IMR-90 (cell line): Measurements from ENCODE around the gene PLCH1. TPM values are rescaled to one million over a fixed set of nuclear protein-coding genes. Genes with fewer than 3 reads are reported as not detected.

ENCODE experiments used
- ATAC-seq: fragments of 200-7000 bp; cut with Tn5 transposase; 2 replicates; pipeline ENCODE4 v1.9.1; 2020; ENCODE audit warnings: low read depth, mild to moderate bottlenecking, moderate library complexity
- BruUV-seq: library from RNA; stranded (reverse); fragments of 400-500 nt; replicated peaks from 2 replicates; lab custom pipeline; 2021; lab: Mats Ljungman, UMichigan
- CTCF ChIA-PET: fragments of 300-600 bp; formaldehyde crosslinking; extraction: SDS; loops from one replicate; lab custom pipeline; 2021; ENCODE audit warnings: antibody characterized with exemption; lab: Yijun Ruan, JAX
- POLR2A ChIA-PET: fragments of 300-600 bp; sonication (Branson Sonifier 250); formaldehyde crosslinking; loops from one replicate; lab custom pipeline; 2022; ENCODE audit warnings: antibody characterized with exemption; ENCODE audit not compliant: unreplicated experiment; lab: Charles Lee
- DNase-seq: peaks from one replicate; pipeline ENCODE4 v3.0.0; 2013
- H2AFZ ChIP-seq: replicated peaks from 2 replicates; pipeline ENCODE3; 2013; ENCODE audit warnings: low read length, mild to moderate bottlenecking; ENCODE audit not compliant: poor library complexity
- H2AK5ac ChIP-seq: 2 replicates; pipeline ENCODE4 v1.6.1; 2013; ENCODE audit warnings: low read depth, low read length, inconsistent platforms
- H2AK9ac ChIP-seq: replicated peaks from 2 replicates; pipeline ENCODE3; 2013; ENCODE audit warnings: mild to moderate bottlenecking, low read depth, low read length, moderate library complexity; ENCODE audit not compliant: poor library complexity
- H2BK120ac ChIP-seq: 2 replicates; pipeline ENCODE4 v1.6.1; 2013; ENCODE audit warnings: low read depth, low read length, inconsistent platforms
- H2BK15ac ChIP-seq: 3 replicates; pipeline ENCODE4 v1.6.1; 2013; ENCODE audit warnings: low read depth, low read length, inconsistent platforms
- H2BK20ac ChIP-seq: 2 replicates; pipeline ENCODE4 v1.6.1; 2013; ENCODE audit warnings: low read depth, mild to moderate bottlenecking, inconsistent platforms, low read length, moderate library complexity
- H2BK5ac ChIP-seq: 2 replicates; pipeline ENCODE4 v1.6.1; 2013; ENCODE audit warnings: mild to moderate bottlenecking, low read depth, low read length, inconsistent platforms; ENCODE audit not compliant: poor library complexity, severe bottlenecking
- H3K14ac ChIP-seq: replicated peaks from 2 replicates; pipeline ENCODE4 v1.6.1; 2013; ENCODE audit warnings: low read depth, low read length, inconsistent platforms
- H3K18ac ChIP-seq: 2 replicates; pipeline ENCODE4 v1.6.1; 2013; ENCODE audit warnings: low read depth, low read length, control low read depth
- H3K23ac ChIP-seq: 2 replicates; pipeline ENCODE4 v1.6.1; 2013; ENCODE audit warnings: low read depth, low read length, inconsistent platforms
- H3K27ac ChIP-seq: 2 replicates; pipeline ENCODE4 v1.5.1; 2013; ENCODE audit warnings: mild to moderate bottlenecking, control low read depth, low read length; ENCODE audit not compliant: insufficient read depth
- H3K27me3 ChIP-seq: 2 replicates; pipeline ENCODE4 v1.6.1; 2013; ENCODE audit warnings: low read length; ENCODE audit not compliant: control insufficient read depth, insufficient read depth
- H3K36me3 ChIP-seq: 2 replicates; pipeline ENCODE4 v1.6.1; 2013; ENCODE audit warnings: low read length, mixed read lengths; ENCODE audit not compliant: control insufficient read depth, insufficient read depth
- H3K4ac ChIP-seq: 2 replicates; pipeline ENCODE4 v1.6.1; 2013; ENCODE audit warnings: low read depth, low read length, inconsistent platforms
- H3K4me1 ChIP-seq: 2 replicates; pipeline ENCODE4 v1.6.1; 2013; ENCODE audit warnings: low read length, mixed read lengths; ENCODE audit not compliant: control insufficient read depth, insufficient read depth
- H3K4me2 ChIP-seq: 2 replicates; pipeline ENCODE4 v1.6.1; 2013; ENCODE audit warnings: low read depth, mild to moderate bottlenecking, control low read depth, low read length, moderate library complexity
- H3K4me3 ChIP-seq: 2 replicates; pipeline ENCODE4 v1.5.1; 2013; ENCODE audit warnings: low read depth, mild to moderate bottlenecking, control low read depth, low read length, moderate library complexity; ENCODE audit not compliant: insufficient read depth
- H3K56ac ChIP-seq: 2 replicates; pipeline ENCODE4 v1.6.1; 2013; ENCODE audit warnings: low read length, inconsistent platforms; ENCODE audit not compliant: insufficient read depth; ENCODE audit errors: extremely low read depth
- H3K79me1 ChIP-seq, 2 experiments: 2 replicates each; pipeline ENCODE4 v1.6.1; 2013; ENCODE audit warnings: low read length in 2 of 2, inconsistent platforms in 1 of 2, low read depth in 1 of 2
- H3K9ac ChIP-seq: 2 replicates; pipeline ENCODE4 v1.6.1; 2013; ENCODE audit warnings: low read depth, low read length, control low read depth
- H3K9me1 ChIP-seq: 2 replicates; pipeline ENCODE4 v1.6.1; 2013; ENCODE audit warnings: low read length, inconsistent platforms; ENCODE audit not compliant: insufficient read depth
- H3K9me3 ChIP-seq: 2 replicates; pipeline ENCODE4 v1.6.1; 2013; ENCODE audit warnings: low read length; ENCODE audit not compliant: control insufficient read depth, insufficient read depth
- H4K20me1 ChIP-seq: 2 replicates; pipeline ENCODE4 v1.6.1; 2013; ENCODE audit warnings: low read length, inconsistent platforms; ENCODE audit not compliant: insufficient read depth
- H4K5ac ChIP-seq: 2 replicates; pipeline ENCODE4 v1.6.1; 2013; ENCODE audit warnings: mild to moderate bottlenecking, low read depth, low read length, control low read depth
- H4K8ac ChIP-seq, 2 experiments: 2 replicates each; pipeline ENCODE4 v1.6.1; 2013; ENCODE audit warnings: low read depth in 2 of 2, low read length in 2 of 2, control low read depth in 1 of 2, inconsistent platforms in 1 of 2
- H4K91ac ChIP-seq: 2 replicates; pipeline ENCODE4 v1.6.1; 2013; ENCODE audit warnings: low read depth, low read length, inconsistent platforms; ENCODE audit not compliant: insufficient read depth
- BHLHE40 ChIP-seq: fragments of 150-350 bp; IDR thresholded peaks from 2 replicates; pipeline ENCODE4 v1.6.1; 2016; ENCODE audit warnings: mild to moderate bottlenecking, low read depth, low read length
- CEBPB ChIP-seq: IDR thresholded peaks from 2 replicates; pipeline ENCODE4 v1.6.1; 2012; ENCODE audit warnings: low read depth, low read length, improper control_type of control experiment
- CHD1 ChIP-seq: IDR thresholded peaks from 2 replicates; pipeline ENCODE4 v1.6.1; 2012; ENCODE audit warnings: low read depth, low read length, improper control_type of control experiment
- ELK1 ChIP-seq: fragments of 150-350 bp; IDR thresholded peaks from 2 replicates; pipeline ENCODE4 v1.6.1; 2016; ENCODE audit warnings: low read depth, mild to moderate bottlenecking, low read length, moderate library complexity, borderline replicate concordance
- FOS ChIP-seq: fragments of 150-350 bp; IDR thresholded peaks from 2 replicates; pipeline ENCODE4 v1.6.1; 2016; ENCODE audit warnings: low read depth, low read length
- MAFK ChIP-seq: IDR thresholded peaks from 2 replicates; pipeline ENCODE4 v1.6.1; 2012; ENCODE audit warnings: low read depth, low read length, improper control_type of control experiment
- MAZ ChIP-seq: IDR thresholded peaks from 2 replicates; pipeline ENCODE4 v1.6.1; 2012; ENCODE audit warnings: low read depth, mild to moderate bottlenecking, low read length, improper control_type of control experiment, moderate library complexity, borderline replicate concordance
- MXI1 ChIP-seq: IDR thresholded peaks from 2 replicates; pipeline ENCODE4 v1.6.1; 2012; ENCODE audit warnings: low read depth, mild to moderate bottlenecking, low read length, moderate library complexity, borderline replicate concordance
- NFE2L2 ChIP-seq: fragments of 150-350 bp; IDR thresholded peaks from 2 replicates; pipeline ENCODE4 v1.6.1; 2016; ENCODE audit warnings: low read depth, mild to moderate bottlenecking, low read length
- RAD21 ChIP-seq: IDR thresholded peaks from 2 replicates; pipeline ENCODE4 v1.6.1; 2012; ENCODE audit warnings: low read length, improper control_type of control experiment
- RCOR1 ChIP-seq: IDR thresholded peaks from 2 replicates; pipeline ENCODE4 v1.6.1; 2012; ENCODE audit warnings: mild to moderate bottlenecking, low read length, improper control_type of control experiment; ENCODE audit not compliant: insufficient replicate concordance
- RFX5 ChIP-seq: IDR thresholded peaks from 2 replicates; pipeline ENCODE4 v1.8.0; 2012; ENCODE audit warnings: low read depth, mild to moderate bottlenecking, low read length, moderate library complexity
- SMC3 ChIP-seq: fragments of 150-350 bp; IDR thresholded peaks from 2 replicates; pipeline ENCODE4 v1.6.1; 2016; ENCODE audit warnings: low read depth, mild to moderate bottlenecking, antibody characterized with exemption, low read length, moderate library complexity
- USF2 ChIP-seq: fragments of 150-350 bp; IDR thresholded peaks from 2 replicates; pipeline ENCODE4 v1.6.1; 2017; ENCODE audit warnings: mild to moderate bottlenecking, antibody characterized with exemption, low read length, low read depth
- WGBS, 2 experiments: methylation state at CpG; one replicate each; pipeline versions ENCODE4 v1.1.5 to v1.1.7; 2013; ENCODE audit warnings: missing lambda C conversion rate in 2 of 2; ENCODE audit not compliant: insufficient read length in 1 of 2; ENCODE audit errors: extremely low coverage in 2 of 2; 5-methylcytosine and 5-hydroxymethylcytosine counted together
- dilution Hi-C: fragments of 300-500 bp; cut with HindIII; formaldehyde crosslinking; loops from one replicate; pipeline ENCODE4 v1.14.3; 2018; ENCODE audit warnings: low sequenced_read_pairs; ENCODE audit not compliant: unreplicated experiment
- in situ Hi-C: fragments of 300-500 bp; cut with MboI; formaldehyde crosslinking; loops from 3 replicates; pipeline ENCODE4 v1.14.3; 2019; ENCODE audit warnings: low sequenced_read_pairs, inconsistent platforms, mixed read lengths
- intact Hi-C: fragments of 100-400 bp; cut with micrococcal nuclease; formaldehyde crosslinking; loops from 2 replicates; pipeline ENCODE4 v1.10.0; 2022
- polyA plus RNA-seq, 3 experiments: library from polyadenylated mRNA; depleted of rRNA; stranded (reverse); fragments of >200 nt; gene quantifications; 2 replicates each; pipeline ENCODE4 v1.2.3, GENCODE V29; 2012; ENCODE audit warnings: low replicate concordance in 1 of 3
- total RNA-seq: library from RNA; depleted of rRNA; stranded (reverse); fragments of >200 nt; gene quantifications from 2 replicates; pipeline ENCODE4 v1.2.3, GENCODE V29; 2012

The PLCH1 gene
- total and polyA plus RNA-seq, 2 of the 4 experiments (the other 2 are of a cell fraction): not detected

- Histone ChIP-seq H2AFZ (no peak overlapping the region), H3K27me3 (no peaks in the 10 kb centered on the region), H3K4ac (no peak overlapping the region), H3K4me2 (no peak overlapping the region), H3K18ac (no peak overlapping the region), H3K9me1 (no peaks in the 10 kb centered on the region), H4K20me1 (no peaks in the 10 kb centered on the region), H3K4me3 (no peak overlapping the region), H2BK20ac (no peak overlapping the region), H3K27ac (no peak overlapping the region), H3K23ac (no peak overlapping the region), H3K4me1 (no peaks in the 10 kb centered on the region), H3K14ac (no peak overlapping the region), H2AK5ac (no peak overlapping the region), H3K56ac (no peak overlapping the region), H2AK9ac (no peak overlapping the region), H3K79me1 (no peaks in the 10 kb centered on the region), H4K5ac (no peak overlapping the region), H2BK120ac (no peak overlapping the region), H3K36me3 (no peaks in the 10 kb centered on the region), H4K91ac (no peak overlapping the region), H2BK15ac (no peak overlapping the region), H4K8ac (no peak overlapping the region), H2BK5ac (no peak overlapping the region), H3K9ac (no peak overlapping the region), H3K9me3 (no peaks in the 10 kb centered on the region)
- dilution Hi-C loops: no loop called here
- in situ Hi-C loops: no loop called here
- no peak for DNase-seq
- BruUV-seq: no TSS peak
- intact Hi-C loops: no loop called here
- no CpG with 5 or more reads among the region's 3 CpGs for WGBS, 2 experiments
- TF ChIP-seq CHD1 (no peak), NFE2L2 (no peak), CEBPB (no peak), RFX5 (no peak), BHLHE40 (no peak), SMC3 (no peak), RCOR1 (no peak), RAD21 (no peak), MXI1 (no peak), ELK1 (no peak), FOS (no peak), MAFK (no peak), USF2 (no peak), MAZ (no peak)
- ChIA-PET CTCF (no interaction called here), POLR2A (no interaction called here)
- ATAC-seq: no peak
Observed at GRCh38 chr3:155449613-155450267, 295.1 kb downstream of the PLCH1 start.
